GM12891 (cell line): ENCODE data around the gene GCC2.
A peak's percentile ranks its signal among the peaks of the same experiment; 100 is the strongest.
"Not testable (repeated sequence)": the region's sequence is repeated elsewhere in the genome, so short reads cannot be mapped to it uniquely, and the experiment has no call there.

Source experiments
- DNase-seq: peaks from one replicate; pipeline ENCODE4 v3.0.0; 2011; ENCODE audit warnings: low spot score; ENCODE audit not compliant: insufficient read length
- FAIRE-seq: peaks from 2 replicates; lab custom pipeline; 2011; peaks lifted over from hg19 to GRCh38; lab: Jason Lieb, UNC
- PAX5 ChIP-seq: IDR thresholded peaks from 2 replicates; pipeline ENCODE4 v1.6.1; 2011; ENCODE audit warnings: low read length, moderate library complexity, mild to moderate bottlenecking; ENCODE audit not compliant: insufficient read depth, severe bottlenecking
- POLR2A ChIP-seq: IDR thresholded peaks from 2 replicates; pipeline ENCODE4 v1.6.1; 2011; ENCODE audit warnings: low read depth, low read length, control low read depth
- POLR2AphosphoS5 ChIP-seq: IDR thresholded peaks from 2 replicates; pipeline ENCODE4 v1.6.1; 2011; ENCODE audit warnings: low read depth, low read length, control low read depth
- POU2F2 ChIP-seq: IDR thresholded peaks from 2 replicates; pipeline ENCODE4 v1.6.1; 2011; ENCODE audit warnings: low read depth, mild to moderate bottlenecking, control low read depth, low read length, moderate library complexity
- SPI1 ChIP-seq: IDR thresholded peaks from 2 replicates; pipeline ENCODE4 v1.6.1; 2011; ENCODE audit warnings: low read depth, low read length, control low read depth
- TAF1 ChIP-seq: IDR thresholded peaks from 2 replicates; pipeline ENCODE4 v1.6.1; 2011; ENCODE audit warnings: low read depth, low read length, control low read depth

The GCC2 gene

GRCh38 chr2:108455571-108455970, 6.6 kb downstream of the GCC2 start:
- DNase-seq, result no peak
- no peak for TF ChIP-seq SPI1
- no peak for TF ChIP-seq POLR2AphosphoS5
- TF ChIP-seq POLR2A, result no peak
- TF ChIP-seq POU2F2, result no peak
- no peak for TF ChIP-seq TAF1
- TF ChIP-seq PAX5, result no peak
- no peak for FAIRE-seq

GRCh38 chr2:108458082-108458481, 9.1 kb downstream of the GCC2 start:
- DNase-seq, result no peak
- no peak for FAIRE-seq

GRCh38 chr2:108459441-108459840, 10.4 kb downstream of the GCC2 start:
- TF ChIP-seq POLR2A, result no peak
- FAIRE-seq (no peak), DNase-seq (no peak)

More at GRCh38 chr2:108458082-108458481, 9.1 kb downstream of the GCC2 start:
- TF ChIP-seq POLR2A, result no peak
- TF ChIP-seq PAX5, result no peak
- TF ChIP-seq POLR2AphosphoS5, result no peak
- TF ChIP-seq SPI1, result no peak
- TF ChIP-seq POU2F2, result no peak
- TF ChIP-seq TAF1, result no peak

GRCh38 chr2:108460345-108461037, 11.5 kb downstream of the GCC2 start:
- DNase-seq, result peak; percentile 10
- TF ChIP-seq SPI1 (peak; percentile 47), TAF1 (no peak), POLR2A (no peak)
- peak; percentile 88 for FAIRE-seq

- no peak for DNase-seq
- TF ChIP-seq PAX5, result no peak
- TF ChIP-seq POLR2AphosphoS5, result no peak
- no peak for TF ChIP-seq POLR2A
- TF ChIP-seq SPI1, result no peak
- no peak for TF ChIP-seq TAF1
- TF ChIP-seq POU2F2, result no peak
- no peak for FAIRE-seq
Measured at GRCh38 chr2:108477099-108477498, 28.1 kb downstream of the GCC2 start.

GRCh38 chr2:108485253-108485652, 36.2 kb downstream of the GCC2 start:
- TF ChIP-seq PAX5 (no peak), TAF1 (no peak), POLR2A (no peak), POU2F2 (no peak), POLR2AphosphoS5 (no peak), SPI1 (no peak)
- FAIRE-seq (no peak), DNase-seq (no peak)

- TF ChIP-seq TAF1, result no peak
- no peak for TF ChIP-seq SPI1
- DNase-seq (no peak), FAIRE-seq (no peak)
Measured at GRCh38 chr2:108490506-108491122, 41.6 kb downstream of the GCC2 start.

- no peak for FAIRE-seq
- TF ChIP-seq POU2F2 (no peak), POLR2A (no peak), SPI1 (no peak), POLR2AphosphoS5 (no peak), PAX5 (no peak), TAF1 (no peak)
- no peak for DNase-seq
Measured at GRCh38 chr2:108491848-108492247, 42.8 kb downstream of the GCC2 start.

GRCh38 chr2:108492364-108492763, 43.4 kb downstream of the GCC2 start:
- no peak for FAIRE-seq
- TF ChIP-seq PAX5, result no peak
- TF ChIP-seq POLR2A, result no peak
- TF ChIP-seq SPI1, result no peak
- TF ChIP-seq TAF1, result no peak
- TF ChIP-seq POLR2AphosphoS5, result no peak
- TF ChIP-seq POU2F2, result no peak
- DNase-seq, result no peak

- DNase-seq, FAIRE-seq: not testable (repeated sequence)
Measured at GRCh38 chr2:108496167-108496566, 47.2 kb downstream of the GCC2 start.

- not testable (repeated sequence) for FAIRE-seq, DNase-seq
Measured at GRCh38 chr2:108507620-108508019, 58.6 kb downstream of the GCC2 start.

GRCh38 chr2:108512431-108512830, 63.4 kb downstream of the GCC2 start:
- not testable (repeated sequence) for DNase-seq, FAIRE-seq

- FAIRE-seq, DNase-seq: not testable (repeated sequence)
Measured at GRCh38 chr2:108514478-108514877, 65.5 kb downstream of the GCC2 start.

GRCh38 chr2:108524688-108525087, 75.7 kb downstream of the GCC2 start:
- not testable (repeated sequence) for FAIRE-seq, DNase-seq

GRCh38 chr2:108525258-108525657, 76.3 kb downstream of the GCC2 start:
- not testable (repeated sequence) for FAIRE-seq, DNase-seq
